Uterus (tissue), 2 donors: Measurements from ENCODE around the gene CACNB4.

Experiments
- POLR2A ChIP-seq, 2 donors: fragments of 450-650 bp; IDR thresholded peaks; one replicate each; pipeline ENCODE4 v1.6.1; 2016; ENCODE audit warnings: antibody characterized with exemption in 2 of 2, mild to moderate bottlenecking in 1 of 2, moderate library complexity in 1 of 2
- TF ChIP-seq, protein P1 (sequence below), 4 experiments: fragments of 200-600 bp in 2 of 4; fragments of 450-650 bp in 2 of 4; sonication (generic) in 2 of 4; IDR thresholded peaks; one replicate each; pipeline ENCODE4 v1.5.1; 2016 to 2019; ENCODE audit warnings: antibody characterized with exemption in 4 of 4, mild to moderate bottlenecking in 2 of 4, moderate library complexity in 1 of 4

- TF ChIP-seq, protein P1, sequence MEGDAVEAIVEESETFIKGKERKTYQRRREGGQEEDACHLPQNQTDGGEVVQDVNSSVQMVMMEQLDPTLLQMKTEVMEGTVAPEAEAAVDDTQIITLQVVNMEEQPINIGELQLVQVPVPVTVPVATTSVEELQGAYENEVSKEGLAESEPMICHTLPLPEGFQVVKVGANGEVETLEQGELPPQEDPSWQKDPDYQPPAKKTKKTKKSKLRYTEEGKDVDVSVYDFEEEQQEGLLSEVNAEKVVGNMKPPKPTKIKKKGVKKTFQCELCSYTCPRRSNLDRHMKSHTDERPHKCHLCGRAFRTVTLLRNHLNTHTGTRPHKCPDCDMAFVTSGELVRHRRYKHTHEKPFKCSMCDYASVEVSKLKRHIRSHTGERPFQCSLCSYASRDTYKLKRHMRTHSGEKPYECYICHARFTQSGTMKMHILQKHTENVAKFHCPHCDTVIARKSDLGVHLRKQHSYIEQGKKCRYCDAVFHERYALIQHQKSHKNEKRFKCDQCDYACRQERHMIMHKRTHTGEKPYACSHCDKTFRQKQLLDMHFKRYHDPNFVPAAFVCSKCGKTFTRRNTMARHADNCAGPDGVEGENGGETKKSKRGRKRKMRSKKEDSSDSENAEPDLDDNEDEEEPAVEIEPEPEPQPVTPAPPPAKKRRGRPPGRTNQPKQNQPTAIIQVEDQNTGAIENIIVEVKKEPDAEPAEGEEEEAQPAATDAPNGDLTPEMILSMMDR (IDR thresholded peaks at IDR 0.05): no peak
- TF ChIP-seq POLR2A (IDR thresholded peaks at IDR 0.05): no peak
Measured at GRCh38 chr2:151878204-151878603, 220.6 kb downstream of the CACNB4 start.
